ENCODE data around the gene GALNT12.

Gene GALNT12

DNA sequence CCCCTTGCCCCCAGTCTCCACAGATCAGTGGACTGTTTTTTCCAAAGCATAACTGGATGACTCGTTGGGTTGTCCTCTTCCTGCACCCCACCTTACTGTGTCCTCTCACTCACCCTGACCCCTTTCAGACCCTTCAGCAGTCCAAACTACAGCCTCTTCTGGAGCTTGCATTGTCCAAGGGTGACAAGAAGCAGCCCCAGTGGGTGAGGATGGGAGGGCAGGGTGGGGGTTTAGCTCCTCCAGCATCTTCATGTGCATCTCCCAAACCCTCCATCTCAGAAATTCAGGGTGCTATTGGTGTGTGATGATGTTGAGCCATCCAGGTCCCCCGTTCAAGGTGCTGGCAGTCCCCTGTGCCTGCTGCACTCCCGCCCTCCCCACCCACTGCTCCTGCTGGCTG, 73.9 kb downstream of the GALNT12 start:
- DNase-seq (ENCODE audit: low read depth), result no peak

DNA sequence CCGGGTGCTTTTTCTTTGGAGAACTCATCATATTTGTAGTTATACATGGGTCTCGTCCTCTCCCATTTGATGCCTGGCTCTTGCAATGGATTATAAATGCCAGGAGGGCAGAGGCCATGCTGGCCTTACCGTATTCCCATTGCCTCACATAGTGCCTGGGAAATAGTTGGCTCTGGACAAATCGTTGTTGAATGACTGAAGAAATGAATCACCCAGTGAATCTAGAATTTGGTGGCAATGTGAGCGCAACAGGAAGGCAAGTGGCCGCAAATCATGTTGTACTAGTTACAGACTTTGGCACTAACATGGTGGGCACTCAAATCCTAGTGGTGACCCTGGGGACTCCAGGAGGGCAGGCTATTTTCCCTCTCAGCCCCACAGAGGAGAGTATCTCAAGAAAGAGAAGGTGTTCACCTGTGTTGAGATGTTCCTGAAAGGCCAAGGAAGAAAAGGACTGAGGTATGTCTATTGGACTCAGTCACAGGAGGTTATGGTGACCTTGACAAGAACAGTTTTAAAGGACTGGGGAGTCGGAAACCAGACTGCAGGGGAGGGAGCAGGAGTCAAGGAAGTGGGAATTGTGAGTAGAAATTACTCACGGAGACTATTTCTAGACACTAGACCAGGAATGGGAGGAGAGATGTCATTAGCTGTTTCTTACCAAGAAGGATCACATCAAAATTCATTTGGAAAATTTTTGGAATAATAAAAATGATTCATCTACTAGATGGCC, 74.5 kb downstream of the GALNT12 start:
- DNase-seq (ENCODE audit: low read depth), result no peak

DNA sequence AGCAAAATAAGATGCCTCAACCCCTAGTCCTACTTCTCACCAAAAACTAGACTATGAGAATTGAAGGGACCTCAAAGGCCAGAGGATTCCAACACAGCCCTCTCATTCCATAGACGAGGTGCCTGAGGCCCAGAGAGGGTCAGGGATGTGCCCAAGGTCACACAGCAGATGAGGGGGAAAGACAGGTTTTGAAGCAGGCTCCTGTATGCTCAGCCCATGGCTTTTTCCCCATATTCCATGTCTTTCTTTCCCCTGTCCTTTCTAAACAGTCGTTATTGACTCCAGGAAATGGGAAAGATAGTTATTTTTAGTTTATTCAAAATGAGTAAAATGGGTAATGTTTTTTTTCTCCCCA, 75.1 kb downstream of the GALNT12 start:
- DNase-seq (ENCODE audit: low read depth), result no peak

DNA sequence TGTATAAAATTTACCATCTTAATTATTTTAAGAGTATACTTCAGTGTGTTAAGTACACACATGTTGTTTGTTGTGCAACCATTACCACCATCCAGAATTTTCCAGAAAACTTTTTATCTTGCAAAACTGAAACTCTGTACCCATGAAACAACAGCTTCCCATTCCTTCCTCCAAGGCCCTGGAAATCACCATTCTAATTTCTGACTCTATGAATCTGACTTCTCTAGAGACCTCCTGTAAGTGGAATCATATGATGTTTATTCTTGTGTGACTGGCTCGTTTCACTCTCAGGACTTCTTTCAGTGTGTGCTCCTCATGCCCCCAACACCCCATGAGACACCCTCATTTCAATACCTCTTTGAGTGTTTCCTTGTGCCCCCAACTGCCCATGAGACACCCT, 75.8 kb downstream of the GALNT12 start:
- no peak for DNase-seq (ENCODE audit: low read depth)

DNA sequence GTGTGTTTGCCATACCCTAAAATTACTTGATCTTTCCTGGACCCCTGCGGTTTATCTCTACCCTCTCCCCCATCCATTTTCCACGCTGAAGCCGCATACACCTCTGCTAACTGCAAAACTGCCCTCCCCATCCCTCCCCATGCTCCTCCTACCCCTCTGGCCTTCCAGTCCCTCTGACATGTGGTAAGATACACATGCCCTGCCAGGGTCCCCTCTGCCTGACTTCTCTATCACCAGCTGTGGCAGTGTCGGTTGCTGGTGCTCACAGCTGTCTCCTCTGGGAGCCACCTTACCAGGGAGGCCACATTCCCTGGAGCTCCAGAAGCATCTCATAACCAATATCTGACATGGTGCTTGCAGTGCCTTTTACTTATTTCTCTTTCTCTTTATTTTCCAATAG, 77.4 kb downstream of the GALNT12 start:
- DNase-seq (ENCODE audit: low read depth), result no peak

DNA sequence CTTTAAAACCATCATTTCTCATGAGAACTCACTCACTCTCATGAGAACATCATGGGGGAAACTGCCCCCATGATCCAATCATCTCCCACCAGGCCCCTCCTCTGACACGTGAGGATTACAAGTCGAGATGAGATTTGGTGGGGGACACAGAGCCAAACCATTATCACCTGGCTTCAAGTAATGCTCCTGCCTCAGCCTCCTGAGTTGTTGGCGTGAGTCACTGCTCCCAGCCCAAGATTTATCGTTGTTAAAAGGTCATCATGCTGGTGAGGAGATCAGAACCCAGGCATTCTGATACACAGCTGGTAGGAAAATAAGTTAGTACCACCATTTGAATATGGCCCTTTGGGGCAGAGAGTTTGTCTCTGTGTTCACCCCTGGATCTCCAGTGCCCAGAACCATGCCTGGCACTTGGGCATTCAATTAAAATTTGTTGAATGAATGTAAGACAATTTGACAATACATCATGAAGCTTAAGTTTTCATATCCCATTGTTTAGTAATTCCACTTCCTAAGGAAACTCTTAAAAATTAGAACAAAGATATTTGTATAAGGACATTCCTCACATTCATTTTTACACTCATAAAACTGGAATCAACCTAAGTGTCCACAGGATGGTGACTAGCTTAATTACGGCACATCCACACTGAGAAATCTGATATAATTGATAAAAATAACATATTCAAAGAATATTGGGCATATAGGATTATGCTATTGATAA, 78.3 kb downstream of the GALNT12 start:
- DNase-seq (ENCODE audit: low read depth), result no peak

DNA sequence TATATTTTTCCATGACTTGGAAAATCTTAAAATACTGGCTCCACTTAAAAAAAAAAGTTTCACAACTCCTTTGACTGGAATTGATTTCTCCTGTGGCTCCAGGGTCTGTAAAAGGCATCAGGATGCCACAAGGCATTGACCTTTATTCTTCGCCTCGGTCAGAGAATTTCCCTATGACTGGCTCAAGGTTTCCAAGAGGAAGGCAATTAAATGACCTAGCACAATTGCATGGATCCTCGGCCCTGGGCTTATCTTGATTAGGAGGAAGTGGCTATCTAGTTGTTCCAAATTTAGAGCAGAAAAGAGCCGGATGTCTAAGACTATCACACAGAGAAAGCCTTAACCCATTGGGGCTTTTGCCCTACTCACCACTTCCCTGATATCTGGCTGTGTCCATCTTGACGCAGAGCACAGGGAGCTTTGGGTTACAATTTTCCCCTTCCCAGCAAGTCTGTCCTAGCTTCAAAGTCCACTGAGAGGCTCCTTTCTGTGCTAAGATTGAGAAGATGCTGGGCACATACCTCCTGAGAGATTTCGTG, 79.3 kb downstream of the GALNT12 start:
- no peak for DNase-seq (ENCODE audit: low read depth)

DNA sequence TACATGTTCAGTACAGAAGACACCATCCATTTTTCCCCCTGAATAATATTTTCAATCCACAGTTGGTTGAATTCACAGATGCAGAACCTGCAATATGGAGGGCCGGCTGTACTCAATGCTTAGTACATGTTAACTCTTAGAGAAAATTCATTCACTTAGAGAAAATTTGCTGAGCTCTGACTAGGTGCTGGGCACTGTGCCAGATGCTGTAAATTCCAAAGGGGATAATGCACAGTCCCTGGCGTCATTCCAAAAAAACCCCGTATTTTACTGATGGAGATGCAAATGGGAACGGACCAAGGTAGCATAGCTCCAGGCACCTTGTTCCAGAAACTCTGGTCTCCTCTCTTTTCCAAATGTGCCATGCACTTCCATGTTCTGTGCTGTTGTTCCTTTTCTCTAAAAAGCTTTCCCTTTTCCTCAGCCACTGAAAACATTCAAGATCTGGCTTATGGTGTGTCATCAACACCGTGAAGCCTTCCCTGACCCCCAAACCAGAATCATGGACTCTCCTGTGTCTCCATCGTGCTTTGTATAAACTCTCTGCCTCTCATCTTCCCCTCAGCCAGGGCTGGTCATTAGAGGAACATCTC, 80.5 kb downstream of the GALNT12 start:
- no peak for DNase-seq (ENCODE audit: low read depth)

DNA sequence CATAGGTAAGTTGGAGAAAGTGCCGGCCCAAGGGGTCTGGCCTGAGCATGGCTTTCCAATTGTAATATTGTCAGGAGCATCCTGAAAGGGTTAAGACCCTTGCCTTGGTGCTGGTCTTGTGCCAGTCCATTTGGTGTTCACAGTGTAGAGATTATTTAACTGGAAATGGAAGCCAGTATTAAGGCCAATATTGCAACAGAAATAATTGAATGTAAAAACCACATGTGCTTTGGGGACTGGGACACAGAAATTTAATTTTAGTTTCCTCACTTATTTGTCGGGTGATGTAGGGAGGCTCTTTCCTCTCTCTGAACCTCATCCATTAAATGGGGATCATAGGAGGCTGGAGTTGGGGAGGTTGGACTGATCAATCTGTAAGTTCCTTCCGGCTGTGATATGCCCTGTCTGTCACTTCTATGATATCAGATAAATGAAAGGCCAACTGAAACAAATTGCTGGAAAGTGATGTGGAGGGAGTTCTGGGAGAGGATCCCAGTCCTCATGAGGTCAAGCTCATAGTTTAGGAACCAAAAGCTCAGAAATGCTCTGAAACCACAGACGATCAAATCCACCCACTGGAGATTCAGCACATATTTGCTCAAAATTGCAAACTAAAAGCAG, 81.4 kb downstream of the GALNT12 start:
- no peak for DNase-seq (ENCODE audit: low read depth)

DNA sequence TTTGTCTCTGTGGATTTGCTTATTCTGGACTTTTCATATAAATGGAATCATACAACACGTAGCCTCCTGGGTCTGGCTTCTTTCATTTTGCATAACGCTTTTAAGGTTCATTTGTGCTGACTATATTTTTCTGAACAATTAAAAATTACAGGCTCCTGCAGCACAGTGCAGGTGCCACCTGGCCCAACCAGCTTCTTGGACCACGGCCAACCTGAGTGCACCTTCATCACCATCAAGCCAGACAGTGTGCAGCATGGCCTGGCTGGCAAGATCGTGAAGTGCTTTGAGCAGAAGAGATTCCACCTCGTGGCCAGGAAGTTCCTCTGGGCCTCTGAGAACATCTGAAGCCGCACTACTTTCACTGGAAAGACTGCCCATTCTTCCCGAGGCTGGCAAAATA, 82.8 kb downstream of the GALNT12 start:
- DNase-seq (ENCODE audit: low read depth), result no peak

DNA sequence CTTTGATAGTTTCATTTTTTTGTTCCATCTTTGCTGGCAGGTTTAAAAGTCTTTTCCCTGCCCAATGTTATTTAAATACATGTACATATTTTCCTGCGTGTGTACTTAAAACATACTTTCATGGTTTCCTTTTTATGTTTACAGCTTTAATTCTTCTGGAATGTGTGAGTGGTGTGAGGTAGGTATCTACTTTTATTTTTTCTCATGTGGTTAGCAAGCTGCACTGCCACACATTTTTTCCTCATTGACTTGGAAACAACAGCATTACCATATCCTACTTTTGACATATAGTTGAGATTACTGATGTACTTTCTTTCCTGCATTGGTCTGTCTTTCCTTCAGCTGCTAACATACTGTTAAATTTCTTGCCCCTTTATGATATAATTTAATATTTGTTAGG, 84.8 kb downstream of the GALNT12 start:
- DNase-seq (ENCODE audit: low read depth), result no peak

DNA sequence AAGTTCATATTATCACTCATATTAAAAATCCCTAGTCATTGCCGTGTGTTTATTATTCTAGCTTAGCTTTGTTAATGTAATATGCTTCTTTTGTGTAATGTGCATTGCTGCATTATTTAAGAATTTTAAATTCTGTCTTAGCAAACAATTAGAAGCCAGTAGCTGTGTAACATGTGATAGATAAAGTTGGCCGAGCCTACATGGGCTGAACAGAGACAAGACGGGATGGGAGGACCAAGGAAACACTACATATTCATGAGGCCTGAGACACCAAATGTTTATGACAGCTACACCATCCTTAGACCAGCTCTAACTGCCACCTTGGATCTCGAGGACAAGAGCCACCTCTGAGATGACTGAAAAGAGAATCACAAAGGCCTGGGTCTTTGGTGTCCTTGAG, 85.2 kb downstream of the GALNT12 start:
- no peak for DNase-seq (ENCODE audit: low read depth)

DNA sequence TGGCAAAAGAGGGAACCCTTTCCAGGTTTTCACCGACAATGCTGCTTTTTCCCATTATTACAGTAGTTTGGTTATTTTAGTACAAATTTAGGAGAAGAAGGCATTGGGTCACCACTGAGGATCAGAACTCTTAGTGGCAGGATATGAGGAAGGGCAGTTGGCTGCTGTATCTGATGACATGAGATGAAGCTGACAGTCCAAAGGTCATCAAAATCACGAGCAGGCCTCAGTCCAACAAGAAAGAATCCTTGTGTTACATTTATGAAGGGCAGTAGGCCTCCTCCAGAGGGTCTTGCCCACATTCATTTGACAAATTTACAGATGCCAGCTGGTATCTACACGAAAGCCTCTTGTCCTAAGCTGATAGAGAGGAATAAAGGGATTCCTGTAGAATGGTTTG, 86.7 kb downstream of the GALNT12 start:
- no peak for DNase-seq (ENCODE audit: low read depth)

DNA sequence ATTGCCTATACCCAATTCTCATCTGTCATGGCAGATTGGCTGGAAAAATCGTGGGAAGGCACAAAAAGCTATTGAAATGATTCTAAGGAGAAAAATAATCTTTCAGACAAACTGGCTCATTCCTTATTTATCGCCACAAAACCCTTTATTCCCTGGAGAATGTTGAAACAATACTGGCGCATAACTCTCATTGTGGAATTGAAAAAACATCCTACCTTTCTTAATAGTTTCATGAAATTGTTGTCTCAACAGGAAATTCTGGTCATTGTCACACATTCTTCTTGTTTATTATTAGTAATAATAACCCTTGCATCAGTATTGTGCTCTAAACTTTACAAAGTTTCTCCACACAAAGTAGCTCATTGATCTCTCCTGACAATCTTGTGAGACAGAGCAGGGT, 87.3 kb downstream of the GALNT12 start:
- no peak for DNase-seq (ENCODE audit: low read depth)

DNA sequence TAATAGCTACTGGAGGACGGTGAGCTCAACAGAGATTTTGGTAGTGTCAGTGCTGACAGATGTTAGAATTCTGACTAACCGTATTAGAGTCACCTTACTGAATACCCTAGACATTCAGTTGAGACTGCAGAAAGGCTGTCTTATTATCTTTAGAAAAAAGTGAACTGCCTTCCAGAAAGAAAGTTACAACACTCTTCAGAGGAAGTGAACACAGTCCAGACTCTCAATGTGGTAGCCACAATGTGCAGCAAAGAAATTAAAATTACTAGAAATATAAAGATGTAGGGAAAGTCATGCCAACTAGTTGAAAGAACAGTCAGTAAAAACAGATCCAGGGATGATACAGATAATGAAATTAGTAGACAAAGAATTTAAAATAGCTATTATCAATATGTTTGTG, 89.2 kb downstream of the GALNT12 start:
- DNase-seq (ENCODE audit: low read depth), result no peak

DNA sequence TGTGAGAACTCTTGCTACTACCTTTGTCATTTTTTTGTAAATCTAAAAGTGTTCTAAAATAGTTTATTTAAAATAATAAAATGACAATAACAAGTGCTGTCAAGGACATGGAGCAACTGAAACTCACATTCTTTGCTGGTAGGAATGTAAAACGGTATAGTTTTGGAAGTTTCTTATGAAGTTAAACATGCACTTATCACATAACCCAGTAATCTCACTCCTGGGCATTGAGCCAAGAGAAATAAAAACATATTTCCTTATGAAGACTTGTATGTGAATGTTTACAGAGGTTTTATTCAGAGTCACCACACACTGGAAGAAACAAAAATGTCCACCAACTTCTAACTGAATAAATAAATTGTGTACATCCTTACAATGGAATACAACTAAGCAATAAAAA, 90.3 kb downstream of the GALNT12 start:
- no peak for DNase-seq (ENCODE audit: low read depth)

DNA sequence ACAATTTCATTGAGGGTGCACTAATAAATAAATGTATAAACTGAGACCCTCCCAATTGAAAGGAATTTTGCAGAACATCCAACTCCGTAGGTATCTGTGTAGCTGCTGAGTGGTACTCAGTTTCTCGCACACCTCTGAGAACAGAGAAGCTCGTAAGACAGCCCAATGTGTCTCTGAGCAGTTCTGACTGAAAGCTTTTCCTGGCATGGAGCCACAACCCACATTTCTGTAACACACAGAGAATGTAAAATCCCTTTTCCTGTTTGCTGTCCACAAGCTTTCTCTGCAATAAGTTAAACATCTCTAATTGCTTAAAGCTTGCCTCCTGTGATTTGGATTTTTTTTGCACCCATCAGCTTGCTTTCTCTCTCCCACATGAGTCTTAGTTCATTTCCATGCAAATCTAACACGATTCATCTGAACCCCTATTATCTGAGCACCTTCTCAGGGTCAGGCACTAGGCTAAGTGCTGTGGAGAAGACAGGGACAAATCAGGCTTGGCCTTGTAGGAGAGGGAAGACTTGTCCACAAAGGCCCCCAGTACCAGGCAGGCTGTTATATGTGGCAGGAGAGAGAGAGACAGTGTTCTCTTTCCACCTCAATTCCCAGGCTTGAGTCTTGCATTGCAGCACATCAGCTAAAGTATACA, 92.1 kb downstream of the GALNT12 start:
- no peak for DNase-seq (ENCODE audit: low read depth)
